Measurements from ENCODE around the gene CARD8. TPM values are rescaled to one million over a fixed set of nuclear protein-coding genes. Genes with fewer than 3 reads are reported as not detected.

The CARD8 gene
- total and polyA plus RNA-seq, 10 of the 15 experiments (the other 5 are each of a cell fraction or from before 2014, with no cell fraction given): 39.8 to 69.8 (median 46.1) TPM

DNA sequence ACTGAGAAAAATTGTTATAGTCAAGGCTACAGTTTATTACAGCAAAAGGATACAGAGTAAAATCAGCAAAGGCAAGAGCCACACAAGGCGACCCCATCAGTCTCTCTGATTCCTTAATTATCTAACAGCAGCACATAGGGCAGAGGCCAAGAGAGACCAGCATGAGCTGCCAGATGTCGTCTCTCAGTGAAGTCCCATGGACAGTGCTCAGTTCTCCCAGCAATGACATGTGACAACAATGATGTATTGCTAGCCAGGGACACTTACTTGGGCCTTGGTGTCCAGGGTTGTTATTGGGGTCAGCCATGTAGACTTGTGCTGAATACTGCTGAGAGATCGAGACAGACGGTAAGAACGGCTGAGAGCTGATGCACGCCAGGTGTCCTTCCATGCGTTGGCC is 63.0 kb downstream of the CARD8 start (continued):
- TF ChIP-seq, protein P1, sequence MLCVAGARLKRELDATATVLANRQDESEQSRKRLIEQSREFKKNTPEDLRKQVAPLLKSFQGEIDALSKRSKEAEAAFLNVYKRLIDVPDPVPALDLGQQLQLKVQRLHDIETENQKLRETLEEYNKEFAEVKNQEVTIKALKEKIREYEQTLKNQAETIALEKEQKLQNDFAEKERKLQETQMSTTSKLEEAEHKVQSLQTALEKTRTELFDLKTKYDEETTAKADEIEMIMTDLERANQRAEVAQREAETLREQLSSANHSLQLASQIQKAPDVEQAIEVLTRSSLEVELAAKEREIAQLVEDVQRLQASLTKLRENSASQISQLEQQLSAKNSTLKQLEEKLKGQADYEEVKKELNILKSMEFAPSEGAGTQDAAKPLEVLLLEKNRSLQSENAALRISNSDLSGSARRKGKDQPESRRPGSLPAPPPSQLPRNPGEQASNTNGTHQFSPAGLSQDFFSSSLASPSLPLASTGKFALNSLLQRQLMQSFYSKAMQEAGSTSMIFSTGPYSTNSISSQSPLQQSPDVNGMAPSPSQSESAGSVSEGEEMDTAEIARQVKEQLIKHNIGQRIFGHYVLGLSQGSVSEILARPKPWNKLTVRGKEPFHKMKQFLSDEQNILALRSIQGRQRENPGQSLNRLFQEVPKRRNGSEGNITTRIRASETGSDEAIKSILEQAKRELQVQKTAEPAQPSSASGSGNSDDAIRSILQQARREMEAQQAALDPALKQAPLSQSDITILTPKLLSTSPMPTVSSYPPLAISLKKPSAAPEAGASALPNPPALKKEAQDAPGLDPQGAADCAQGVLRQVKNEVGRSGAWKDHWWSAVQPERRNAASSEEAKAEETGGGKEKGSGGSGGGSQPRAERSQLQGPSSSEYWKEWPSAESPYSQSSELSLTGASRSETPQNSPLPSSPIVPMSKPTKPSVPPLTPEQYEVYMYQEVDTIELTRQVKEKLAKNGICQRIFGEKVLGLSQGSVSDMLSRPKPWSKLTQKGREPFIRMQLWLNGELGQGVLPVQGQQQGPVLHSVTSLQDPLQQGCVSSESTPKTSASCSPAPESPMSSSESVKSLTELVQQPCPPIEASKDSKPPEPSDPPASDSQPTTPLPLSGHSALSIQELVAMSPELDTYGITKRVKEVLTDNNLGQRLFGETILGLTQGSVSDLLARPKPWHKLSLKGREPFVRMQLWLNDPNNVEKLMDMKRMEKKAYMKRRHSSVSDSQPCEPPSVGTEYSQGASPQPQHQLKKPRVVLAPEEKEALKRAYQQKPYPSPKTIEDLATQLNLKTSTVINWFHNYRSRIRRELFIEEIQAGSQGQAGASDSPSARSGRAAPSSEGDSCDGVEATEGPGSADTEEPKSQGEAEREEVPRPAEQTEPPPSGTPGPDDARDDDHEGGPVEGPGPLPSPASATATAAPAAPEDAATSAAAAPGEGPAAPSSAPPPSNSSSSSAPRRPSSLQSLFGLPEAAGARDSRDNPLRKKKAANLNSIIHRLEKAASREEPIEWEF (IDR thresholded peaks at IDR 0.05; ENCODE audit: insufficient replicate concordance, low read depth, low read length): no peak
- TF ChIP-seq PAX5 (IDR thresholded peaks at IDR 0.05; ENCODE audit: borderline replicate concordance, low read depth, low read length): no peak
- no peak for TF ChIP-seq HDAC2 (IDR thresholded peaks at IDR 0.05)
- TF ChIP-seq MYC (IDR thresholded peaks at IDR 0.05; ENCODE audit: insufficient read depth, insufficient read length, insufficient replicate concordance, low read length, severe bottlenecking): no peak
- TF ChIP-seq RCOR1 (conservative IDR thresholded peaks at IDR 0.05; ENCODE audit: low read depth, low read length): no peak
- no peak for TF ChIP-seq STAT1 (conservative IDR thresholded peaks at IDR 0.05)
- TF ChIP-seq FOXK2 (IDR thresholded peaks at IDR 0.05): no peak
- no peak for TF ChIP-seq BACH1 (IDR thresholded peaks at IDR 0.05; ENCODE audit: borderline replicate concordance)
- TF ChIP-seq SP1 (IDR thresholded peaks at IDR 0.05; ENCODE audit: low read depth, low read length): no peak
- TF ChIP-seq, protein P2, sequence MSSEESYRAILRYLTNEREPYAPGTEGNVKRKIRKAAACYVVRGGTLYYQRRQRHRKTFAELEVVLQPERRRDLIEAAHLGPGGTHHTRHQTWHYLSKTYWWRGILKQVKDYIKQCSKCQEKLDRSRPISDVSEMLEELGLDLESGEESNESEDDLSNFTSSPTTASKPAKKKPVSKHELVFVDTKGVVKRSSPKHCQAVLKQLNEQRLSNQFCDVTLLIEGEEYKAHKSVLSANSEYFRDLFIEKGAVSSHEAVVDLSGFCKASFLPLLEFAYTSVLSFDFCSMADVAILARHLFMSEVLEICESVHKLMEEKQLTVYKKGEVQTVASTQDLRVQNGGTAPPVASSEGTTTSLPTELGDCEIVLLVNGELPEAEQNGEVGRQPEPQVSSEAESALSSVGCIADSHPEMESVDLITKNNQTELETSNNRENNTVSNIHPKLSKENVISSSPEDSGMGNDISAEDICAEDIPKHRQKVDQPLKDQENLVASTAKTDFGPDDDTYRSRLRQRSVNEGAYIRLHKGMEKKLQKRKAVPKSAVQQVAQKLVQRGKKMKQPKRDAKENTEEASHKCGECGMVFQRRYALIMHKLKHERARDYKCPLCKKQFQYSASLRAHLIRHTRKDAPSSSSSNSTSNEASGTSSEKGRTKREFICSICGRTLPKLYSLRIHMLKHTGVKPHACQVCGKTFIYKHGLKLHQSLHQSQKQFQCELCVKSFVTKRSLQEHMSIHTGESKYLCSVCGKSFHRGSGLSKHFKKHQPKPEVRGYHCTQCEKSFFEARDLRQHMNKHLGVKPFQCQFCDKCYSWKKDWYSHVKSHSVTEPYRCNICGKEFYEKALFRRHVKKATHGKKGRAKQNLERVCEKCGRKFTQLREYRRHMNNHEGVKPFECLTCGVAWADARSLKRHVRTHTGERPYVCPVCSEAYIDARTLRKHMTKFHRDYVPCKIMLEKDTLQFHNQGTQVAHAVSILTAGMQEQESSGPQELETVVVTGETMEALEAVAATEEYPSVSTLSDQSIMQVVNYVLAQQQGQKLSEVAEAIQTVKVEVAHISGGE (CRISPR knock-in tag; IDR thresholded peaks at IDR 0.05): no peak
- no peak for TF ChIP-seq IKZF1 (conservative IDR thresholded peaks at IDR 0.05)
- no peak for TF ChIP-seq NR2C2 (IDR thresholded peaks at IDR 0.05; ENCODE audit: borderline replicate concordance, control insufficient read depth, insufficient read length, low read depth)
- TF ChIP-seq, protein P3, sequence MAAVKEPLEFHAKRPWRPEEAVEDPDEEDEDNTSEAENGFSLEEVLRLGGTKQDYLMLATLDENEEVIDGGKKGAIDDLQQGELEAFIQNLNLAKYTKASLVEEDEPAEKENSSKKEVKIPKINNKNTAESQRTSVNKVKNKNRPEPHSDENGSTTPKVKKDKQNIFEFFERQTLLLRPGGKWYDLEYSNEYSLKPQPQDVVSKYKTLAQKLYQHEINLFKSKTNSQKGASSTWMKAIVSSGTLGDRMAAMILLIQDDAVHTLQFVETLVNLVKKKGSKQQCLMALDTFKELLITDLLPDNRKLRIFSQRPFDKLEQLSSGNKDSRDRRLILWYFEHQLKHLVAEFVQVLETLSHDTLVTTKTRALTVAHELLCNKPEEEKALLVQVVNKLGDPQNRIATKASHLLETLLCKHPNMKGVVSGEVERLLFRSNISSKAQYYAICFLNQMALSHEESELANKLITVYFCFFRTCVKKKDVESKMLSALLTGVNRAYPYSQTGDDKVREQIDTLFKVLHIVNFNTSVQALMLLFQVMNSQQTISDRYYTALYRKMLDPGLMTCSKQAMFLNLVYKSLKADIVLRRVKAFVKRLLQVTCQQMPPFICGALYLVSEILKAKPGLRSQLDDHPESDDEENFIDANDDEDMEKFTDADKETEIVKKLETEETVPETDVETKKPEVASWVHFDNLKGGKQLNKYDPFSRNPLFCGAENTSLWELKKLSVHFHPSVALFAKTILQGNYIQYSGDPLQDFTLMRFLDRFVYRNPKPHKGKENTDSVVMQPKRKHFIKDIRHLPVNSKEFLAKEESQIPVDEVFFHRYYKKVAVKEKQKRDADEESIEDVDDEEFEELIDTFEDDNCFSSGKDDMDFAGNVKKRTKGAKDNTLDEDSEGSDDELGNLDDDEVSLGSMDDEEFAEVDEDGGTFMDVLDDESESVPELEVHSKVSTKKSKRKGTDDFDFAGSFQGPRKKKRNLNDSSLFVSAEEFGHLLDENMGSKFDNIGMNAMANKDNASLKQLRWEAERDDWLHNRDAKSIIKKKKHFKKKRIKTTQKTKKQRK (IDR thresholded peaks at IDR 0.05; ENCODE audit: low read depth, low read length): no peak

Data from GM12878 (cell line).